GM23248 (cell line): Measurements from ENCODE around the gene PSENEN.

ENCODE experiments used
- EZH2 ChIP-seq: fragments of 200-600 bp; sonication (generic); IDR thresholded peaks from 2 replicates; pipeline ENCODE4 v1.6.1; 2018; ENCODE audit warnings: antibody characterized with exemption, mild to moderate bottlenecking; ENCODE audit not compliant: insufficient read depth, poor library complexity, severe bottlenecking
- EZH2phosphoT487 ChIP-seq: fragments of 200-600 bp; sonication (generic); IDR thresholded peaks from 2 replicates; pipeline ENCODE4 v1.6.1; 2018; ENCODE audit warnings: antibody characterized with exemption, moderate library complexity, mild to moderate bottlenecking, low read depth; ENCODE audit not compliant: insufficient read depth

- no peak for TF ChIP-seq EZH2phosphoT487
- TF ChIP-seq EZH2 = no peak
Measured at GRCh38 chr19:35745328-35746086, at the start of gene PSENEN, which contains the start of gene U2AF1L4.
